Stimulated activated CD8-positive, alpha-beta memory T cell treated with anti-CD3 and anti-CD28 coated beads, Interleukin-7, amount 100 ng/mL, for 24 hours (primary cell): ENCODE results near the gene ZCCHC24.
"Not testable (repeated sequence)": the region's sequence is repeated elsewhere in the genome, so short reads cannot be mapped to it uniquely, and the experiment has no call there.

ENCODE experiments used
- DNase-seq: peaks from one replicate; pipeline ENCODE4 v3.0.0-alpha.2; 2020; ENCODE audit warnings: low read depth

ZCCHC24 gene

DNA sequence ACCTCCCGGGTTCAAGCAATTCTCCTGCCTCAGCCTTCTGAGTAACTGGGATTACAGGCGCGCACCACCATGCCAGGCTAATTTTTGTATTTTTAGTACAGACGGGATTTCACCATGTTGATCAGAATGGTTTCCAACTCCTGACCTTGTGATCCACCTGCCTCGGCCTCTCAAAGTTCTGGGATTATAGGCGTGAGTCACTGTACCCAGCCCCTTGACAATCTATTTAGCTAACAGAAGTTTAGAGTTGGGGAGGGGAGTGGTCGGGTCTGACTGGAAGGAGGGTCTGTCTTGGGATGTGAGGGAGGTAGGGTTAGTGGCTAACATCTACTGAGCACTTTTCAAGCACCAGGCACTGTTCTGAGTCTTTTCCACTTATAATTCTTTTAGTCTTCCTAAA is 27.0 kb upstream of the ZCCHC24 start:
- DNase-seq = no peak

GRCh38 chr10:79471776-79472175 is 26.4 kb upstream of the ZCCHC24 start:
- no peak for DNase-seq

- no peak for DNase-seq
Observed at GRCh38 chr10:79470096-79470495, 24.7 kb upstream of the ZCCHC24 start.

GRCh38 chr10:79468841-79469585 is 23.6 kb upstream of the ZCCHC24 start:
- DNase-seq = no peak

DNA sequence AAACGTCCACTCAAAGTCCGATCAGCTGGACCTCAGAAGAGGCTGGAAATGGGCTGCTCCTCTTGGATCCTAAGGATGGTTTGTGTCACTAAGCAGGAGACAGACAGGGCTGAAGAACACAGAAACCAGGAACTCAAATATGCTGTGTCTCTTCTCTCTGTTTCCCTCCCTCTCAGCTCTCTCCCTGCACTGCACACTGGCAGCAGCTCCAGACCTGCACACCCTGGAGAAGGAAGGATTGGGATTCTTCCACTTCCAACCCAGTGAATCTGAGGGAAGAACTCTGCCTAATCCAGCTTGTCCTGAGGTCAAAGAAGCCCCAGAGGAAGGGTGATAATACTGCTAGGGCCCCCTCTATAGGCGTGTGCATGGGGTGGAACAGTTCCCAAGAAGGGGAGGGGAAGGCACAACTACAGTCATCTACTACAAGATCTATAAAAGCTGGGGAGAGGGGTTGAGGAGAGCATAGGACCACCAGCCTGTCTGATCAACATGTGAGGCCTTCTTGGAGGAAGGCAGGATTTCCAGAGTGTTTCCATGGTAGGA is 22.7 kb upstream of the ZCCHC24 start:
- no peak for DNase-seq

DNA sequence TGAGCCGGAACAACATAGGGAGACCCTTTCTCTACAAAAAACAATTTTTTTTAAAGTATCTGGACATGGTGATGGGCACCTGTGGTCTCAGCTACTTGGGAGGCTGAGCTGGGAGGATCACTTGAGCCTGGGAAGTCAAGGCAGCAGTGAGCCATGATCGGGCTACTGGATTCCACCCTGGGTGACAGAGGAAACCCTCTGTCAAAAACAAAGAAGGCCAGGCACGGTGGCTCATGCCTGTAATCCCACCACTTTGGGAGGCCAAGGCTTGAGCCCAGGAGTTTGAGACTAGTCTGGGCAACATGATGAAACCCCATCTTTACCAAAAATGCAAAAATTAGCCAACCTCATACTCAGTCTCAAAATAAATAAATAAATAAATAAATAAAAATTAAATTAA is 19.9 kb upstream of the ZCCHC24 start:
- no peak for DNase-seq

DNA sequence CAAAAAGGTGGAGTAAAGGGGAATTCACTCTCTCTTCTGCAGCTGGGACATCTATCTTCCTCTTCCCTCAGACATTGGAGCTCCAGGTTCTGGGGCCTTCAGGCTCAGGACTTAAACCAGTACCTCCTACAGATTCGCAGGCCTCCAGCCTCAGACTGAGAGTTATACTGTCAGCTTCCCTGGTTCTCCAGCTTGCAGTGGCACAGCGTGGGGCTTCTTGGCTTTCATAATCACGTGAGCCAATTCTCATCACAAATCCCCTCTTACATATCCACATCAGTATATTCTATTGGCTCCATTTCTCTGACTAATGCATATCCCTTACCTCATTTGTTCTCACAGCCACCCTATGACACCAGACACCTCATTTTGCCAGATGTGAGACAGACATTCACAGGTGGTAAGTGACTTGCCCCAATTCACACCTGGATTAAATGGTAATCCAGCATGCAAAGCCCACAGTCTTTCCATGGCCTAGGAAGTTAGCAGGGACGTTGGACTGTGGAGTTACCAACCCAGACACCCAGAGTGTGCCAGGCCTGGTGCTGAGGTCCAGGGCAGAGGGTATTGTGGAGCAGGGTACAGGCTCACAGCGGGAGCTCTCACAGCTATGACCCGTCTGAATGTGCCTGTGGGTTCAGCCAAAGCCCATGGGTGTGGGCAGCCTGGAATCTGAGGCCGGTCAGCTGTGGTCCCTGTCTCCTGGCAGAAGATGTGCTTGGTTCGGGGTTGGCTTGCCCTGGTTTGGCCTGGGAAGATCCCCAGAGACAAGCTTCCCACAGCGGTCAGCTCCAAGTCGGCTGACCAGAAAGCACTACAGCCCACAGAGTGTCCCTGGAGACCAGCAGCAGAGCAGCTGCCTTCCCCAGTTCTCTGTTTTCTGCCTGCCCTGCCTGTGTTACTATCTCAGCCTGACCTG is 18.4 kb upstream of the ZCCHC24 start:
- DNase-seq = no peak

- no peak for DNase-seq
Observed at GRCh38 chr10:79460687-79461086, 15.3 kb upstream of the ZCCHC24 start.

- DNase-seq = no peak
Observed at GRCh38 chr10:79459243-79459642, 13.8 kb upstream of the ZCCHC24 start.

- no peak for DNase-seq
Observed at GRCh38 chr10:79458483-79458882, 13.1 kb upstream of the ZCCHC24 start.

DNA sequence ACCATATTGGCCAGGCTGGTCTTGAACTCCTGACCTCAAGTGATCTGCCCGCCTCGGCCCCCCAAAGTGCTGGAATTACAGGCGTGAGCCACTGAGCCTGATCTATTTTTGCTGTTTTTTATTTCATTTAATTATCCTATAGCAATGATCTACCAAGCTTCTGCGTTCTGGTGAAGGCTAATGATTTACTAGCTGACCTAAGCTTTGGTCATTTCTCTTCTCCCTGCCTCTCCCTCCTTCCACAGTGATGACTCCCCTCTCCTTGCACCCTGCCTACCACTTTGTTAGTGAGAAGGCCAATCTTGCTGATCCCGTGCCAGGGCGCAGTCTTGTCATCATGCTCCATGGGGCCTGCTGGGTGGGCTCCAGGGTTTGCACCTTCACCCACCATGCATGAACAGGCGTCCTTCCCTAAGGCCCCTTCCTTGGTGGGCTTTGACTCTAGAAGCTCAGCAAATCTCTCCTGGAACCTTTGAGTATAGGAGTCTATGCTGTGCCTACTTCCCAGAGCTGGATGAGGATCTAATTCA is 11.9 kb upstream of the ZCCHC24 start:
- DNase-seq = no peak

DNA sequence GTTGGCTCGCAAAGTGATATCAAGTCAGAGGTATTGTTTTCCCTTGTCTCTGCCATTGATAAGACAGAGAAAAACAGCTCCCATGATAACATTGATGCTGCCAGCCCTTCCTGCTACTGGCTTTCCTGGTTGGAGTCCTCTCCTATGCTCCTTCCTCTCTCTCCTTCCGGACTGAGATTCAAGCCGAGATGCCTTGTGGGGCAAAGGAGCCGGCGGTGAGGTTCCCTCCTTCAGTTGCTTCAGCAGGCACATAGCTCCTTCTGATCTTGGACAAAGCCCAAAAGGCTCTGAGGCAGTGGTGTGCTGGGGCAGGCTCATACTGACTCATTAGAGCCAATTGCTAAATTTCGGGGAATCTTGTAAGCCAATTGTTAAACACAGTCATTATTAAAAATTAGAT is 8.8 kb upstream of the ZCCHC24 start:
- no peak for DNase-seq

DNA sequence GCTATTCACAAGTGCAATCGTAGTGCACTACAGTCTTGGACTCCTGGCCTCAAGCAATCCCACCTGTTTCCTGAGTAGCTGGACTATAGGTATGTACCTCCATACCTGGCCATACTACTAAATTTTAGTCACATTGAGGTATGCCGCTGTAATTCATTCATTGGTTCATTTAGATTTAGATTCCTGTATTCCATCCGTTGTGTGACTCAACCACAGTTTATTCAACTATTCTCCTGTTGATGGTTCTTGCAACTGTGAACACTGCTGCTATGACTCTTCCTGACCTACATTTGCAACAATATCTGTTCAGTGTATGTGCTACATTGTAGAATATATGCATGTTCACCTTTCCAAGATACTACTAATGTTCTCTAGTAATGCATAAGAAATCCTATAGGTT is 8.0 kb upstream of the ZCCHC24 start:
- DNase-seq = no peak

- no peak for DNase-seq
Observed at GRCh38 chr10:79452174-79452611, 6.8 kb upstream of the ZCCHC24 start.

DNA sequence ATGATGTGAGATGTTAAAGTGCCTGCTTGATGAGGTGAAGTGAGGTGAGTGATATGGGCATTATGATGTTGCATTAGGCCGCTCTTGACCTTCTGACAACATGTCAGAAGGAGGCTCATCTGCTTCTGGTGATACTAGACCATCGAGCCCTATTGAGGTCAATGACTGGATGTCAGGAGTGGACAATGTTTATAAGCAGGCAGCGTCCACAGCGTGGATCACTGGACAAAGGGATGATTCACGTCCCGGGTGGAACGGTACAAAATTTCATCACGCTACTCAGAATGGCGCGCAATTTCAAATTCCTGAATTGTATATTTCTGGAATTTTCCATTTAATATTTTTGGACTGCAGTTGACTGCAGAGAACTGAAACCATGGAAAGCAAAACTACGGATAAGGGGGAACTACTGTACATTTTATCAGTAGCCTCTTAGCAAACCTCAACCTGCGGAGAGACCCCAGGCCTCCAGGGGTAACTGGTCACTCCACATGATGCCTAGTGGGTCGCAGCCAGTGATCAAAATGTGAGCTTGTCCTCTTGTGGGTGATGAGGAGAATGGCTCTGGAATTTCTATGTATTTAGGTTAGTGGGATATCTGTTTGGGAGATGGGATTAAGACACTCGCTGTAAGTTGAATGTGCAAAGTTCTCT is 5.7 kb upstream of the ZCCHC24 start:
- DNase-seq = no peak

GRCh38 chr10:79449181-79450146 is 4.0 kb upstream of the ZCCHC24 start:
- no peak for DNase-seq

DNA sequence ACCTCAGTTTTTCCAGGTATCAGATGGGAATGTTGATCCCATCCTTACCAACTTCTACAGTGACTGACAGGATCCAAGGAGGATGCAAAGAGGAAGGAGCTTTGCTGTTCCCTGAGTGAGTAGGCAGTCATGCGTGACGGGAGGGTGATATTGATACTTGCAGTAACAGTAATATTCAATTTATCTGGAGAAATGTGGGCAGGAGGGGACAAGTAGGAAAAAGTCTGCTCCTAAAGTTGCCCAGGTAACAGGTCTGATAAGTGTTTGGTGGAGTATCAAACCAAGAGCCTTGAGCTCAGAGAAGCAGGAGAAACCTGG is 3.3 kb upstream of the ZCCHC24 start:
- no peak for DNase-seq

DNA sequence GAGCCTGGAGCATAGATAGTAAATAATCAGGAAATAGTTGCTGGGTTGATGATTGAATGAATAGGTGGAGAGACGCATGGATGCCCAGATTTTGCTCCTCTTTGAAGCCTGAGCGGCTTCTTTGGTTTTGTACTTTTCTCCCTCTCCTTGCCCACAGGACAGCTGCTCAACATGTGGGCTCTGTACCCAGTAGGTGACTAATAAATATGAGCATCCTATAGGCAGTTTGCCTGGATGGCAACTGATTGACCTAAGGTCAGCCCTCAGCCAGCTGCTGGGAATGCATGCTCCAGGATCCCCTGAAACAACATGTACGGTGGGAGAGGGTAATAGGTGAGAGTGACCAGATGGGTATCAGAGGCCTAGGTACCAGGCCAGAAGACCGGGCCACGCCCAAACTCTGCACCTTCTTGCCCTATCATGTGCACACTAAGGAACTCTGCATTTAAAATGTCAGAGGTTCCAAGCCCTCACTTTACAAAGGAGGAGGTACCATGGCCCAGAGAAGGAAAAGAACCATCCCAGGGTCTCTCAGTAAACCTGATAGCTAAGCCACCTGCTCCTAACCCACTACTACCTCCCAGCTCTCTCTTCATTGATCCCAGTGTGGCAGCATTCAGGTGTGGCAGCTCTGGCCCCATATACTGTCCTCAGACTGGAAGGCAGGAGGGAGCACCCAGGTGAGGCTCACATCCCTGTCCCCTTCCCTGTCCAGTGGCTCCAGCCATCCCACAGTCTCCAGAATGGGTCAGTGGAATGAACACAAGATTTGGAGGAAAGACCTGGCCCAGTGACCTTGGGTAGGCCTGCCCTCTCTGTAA is 2.7 kb upstream of the ZCCHC24 start:
- DNase-seq = no peak

GRCh38 chr10:79447249-79447648 is 1.8 kb upstream of the ZCCHC24 start:
- not testable (repeated sequence) for DNase-seq

- no peak for DNase-seq
Observed at GRCh38 chr10:79446758-79447084, 1.3 kb upstream of the ZCCHC24 start.
